ENCODE measurements around the gene THSD8. TPM values are rescaled to one million over a fixed set of nuclear protein-coding genes. Genes with fewer than 3 reads are reported as not detected.

Gene THSD8
- total RNA-seq, 8 experiments from 2014 or later = 0.25 to 7.7 (median 1.1) TPM; not detected in 3

DNA sequence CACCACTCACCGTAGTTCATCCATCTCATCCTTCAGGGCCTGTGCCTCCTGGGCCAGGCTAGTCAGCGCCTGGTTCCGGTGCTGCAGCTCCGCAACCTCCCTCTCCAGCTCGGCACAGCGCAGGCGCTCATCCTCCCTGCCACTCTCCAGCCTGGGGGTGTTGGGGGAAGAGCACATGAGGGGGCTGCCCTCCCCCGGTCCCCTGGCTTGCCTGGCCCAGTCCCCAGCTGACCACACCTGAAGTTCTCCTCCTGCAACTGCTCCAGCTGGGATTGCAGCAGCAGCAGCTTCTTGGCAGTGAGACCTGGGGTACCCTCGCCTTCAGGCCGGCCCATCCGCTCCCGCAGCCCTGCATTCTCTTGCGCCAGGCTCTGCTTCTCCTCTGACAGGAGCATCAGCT lies 30.9 kb upstream of the THSD8 start:
- Histone ChIP-seq H3K4me1 (replicated peaks in 1 of 2) (peaks cover 8% of the 10 kb centered on the region in 2 donors), H3K27ac (no peak overlapping the region), H3K4me3 (no peak overlapping the region)
- WGBS, 10 experiments = 93 to 100% (median 100%) methylated on average over 3 to 5 of the region's 13 CpGs; no CpG with 5 or more reads in 7 of the 10 experiments
- ATAC-seq (replicated peaks in 6 of 8) = no peak
- in situ Hi-C loops (cut with MboI; ENCODE audit: low pct_unique_long_range_greater_than_20kb in 2 of 9, low sequenced_read_pairs in 9 of 9, unreplicated experiment in 9 of 9) = no loop called here

DNA sequence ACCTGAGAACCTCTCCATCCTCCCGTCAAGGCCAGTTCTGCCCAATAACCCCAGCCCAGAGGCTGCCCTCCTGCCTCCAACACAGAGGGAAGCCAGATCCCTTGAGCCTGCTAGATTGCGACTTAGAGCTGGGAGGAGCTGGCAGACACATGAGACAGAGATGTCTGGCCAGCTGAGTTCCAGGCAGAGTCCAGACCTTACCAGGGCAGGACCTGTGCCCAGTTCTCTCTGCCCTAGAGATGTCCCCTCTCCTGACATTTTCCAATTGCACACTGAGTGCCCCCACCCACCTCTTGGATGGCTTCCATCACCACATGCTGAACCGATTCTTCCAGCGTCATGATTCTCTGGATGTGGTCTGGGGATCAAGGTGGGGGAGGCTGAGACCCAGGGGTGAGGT lies 29.5 kb upstream of the THSD8 start:
- WGBS, 10 experiments = 83 to 100% (median 90%) methylated on average over 1 to 2 of the region's 4 CpGs; no CpG with 5 or more reads in 7 of the 10 experiments
- no peak overlapping the region for H3K27ac ChIP-seq
- no peak for ATAC-seq (replicated peaks in 6 of 8)
- no peak overlapping the region for H3K4me3 ChIP-seq
- in situ Hi-C loops (cut with MboI; ENCODE audit: low pct_unique_long_range_greater_than_20kb in 2 of 9, low sequenced_read_pairs in 9 of 9, unreplicated experiment in 9 of 9) = no loop called here
- peaks cover 8 to 10% of the 10 kb centered on the region in 2 donors for H3K4me1 ChIP-seq (replicated peaks in 1 of 2)

DNA sequence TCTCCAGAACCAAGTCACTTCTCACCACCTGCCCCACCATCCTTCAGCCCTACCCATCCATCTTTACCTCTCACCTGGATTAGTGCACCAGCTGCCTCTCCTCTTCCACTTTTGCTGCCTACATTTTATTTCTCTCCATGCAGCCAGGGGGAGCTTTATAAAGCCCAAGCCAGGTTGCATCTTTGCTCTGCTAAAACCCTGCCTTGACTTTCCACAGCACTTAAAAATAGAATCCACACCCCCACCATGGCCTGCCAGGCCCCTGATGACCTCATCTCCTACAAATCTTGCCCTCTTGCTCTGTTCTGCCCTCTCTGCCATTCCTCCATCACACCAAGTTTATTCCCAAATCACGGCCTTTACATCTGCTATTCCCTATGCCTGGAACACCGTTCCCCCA lies 28.3 kb upstream of the THSD8 start:
- Histone ChIP-seq H3K27ac (no peak overlapping the region), H3K4me1 (replicated peaks in 1 of 2) (peaks cover 17 to 20% of the 10 kb centered on the region in 2 donors), H3K4me3 (no peak overlapping the region)
- in situ Hi-C loops (cut with MboI; ENCODE audit: low pct_unique_long_range_greater_than_20kb in 2 of 9, low sequenced_read_pairs in 9 of 9, unreplicated experiment in 9 of 9) = no loop called here
- no peak for ATAC-seq (replicated peaks in 6 of 8)
- WGBS, 10 experiments = 60 to 100% (median 90%) methylated on average over 1 to 2 of the region's 2 CpGs; no CpG with 5 or more reads in 1 of the 10 experiments

DNA sequence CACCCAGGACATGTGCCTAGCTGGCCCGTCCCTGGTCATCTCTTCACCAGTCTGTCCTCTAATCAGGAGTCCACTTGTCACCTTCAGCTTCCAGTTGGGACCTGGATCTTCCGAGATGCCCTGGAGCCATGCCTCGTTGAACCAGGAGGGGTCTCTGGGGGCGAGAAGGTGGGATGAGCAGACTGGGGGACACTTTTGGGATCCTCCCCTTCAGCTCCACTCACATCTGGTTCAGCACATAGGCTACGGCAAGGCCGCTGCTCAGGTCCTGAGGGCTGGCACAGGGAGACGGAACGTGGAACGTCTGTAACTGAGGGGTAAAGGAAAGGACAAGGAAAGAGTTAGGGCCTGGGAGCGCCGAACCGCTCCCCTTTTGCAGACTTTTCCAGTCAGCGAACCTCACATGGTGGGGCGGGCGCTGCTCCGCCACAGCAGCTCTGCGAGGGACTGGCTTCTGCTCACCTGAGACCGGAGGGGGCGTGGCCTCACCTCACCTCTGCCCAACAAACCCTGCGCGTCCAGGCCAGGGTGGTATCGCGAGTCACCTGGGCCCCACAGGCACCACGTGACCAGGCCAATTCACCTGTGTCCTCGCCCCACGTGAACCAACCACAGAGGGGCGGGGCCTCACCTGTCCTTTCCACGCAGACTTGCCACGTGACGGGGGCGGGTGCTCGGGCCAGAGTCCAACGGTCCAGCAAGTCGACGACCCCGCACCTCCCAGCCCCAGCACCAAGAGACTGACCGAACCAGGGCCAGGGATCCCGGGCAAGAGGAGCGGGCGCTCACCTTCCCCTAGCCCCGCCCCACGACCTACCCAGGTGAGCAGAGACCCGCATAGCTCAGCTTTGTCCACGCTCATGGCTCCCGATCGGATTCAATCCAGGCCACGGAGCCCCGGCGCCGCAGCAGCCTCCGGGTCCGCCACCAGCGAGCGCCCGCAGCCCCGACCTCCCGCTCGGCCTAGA lies 27.0 kb upstream of the THSD8 start, which contains the start of gene HOOK2:
Gene HOOK2 (minus strand): TSS at position 965 of the 968 bp plus-strand sequence. CDS start 103 bp downstream, at position 862.
- 60 to 100% methylated on average over 1 of the region's 58 CpGs; no CpG with 5 or more reads in 8 of the 10 experiments for WGBS, 10 experiments
- no peak for ATAC-seq (replicated peaks in 6 of 8)
- H3K27ac ChIP-seq = peak within 1 kb of the TSS; percentile 37 to 40

DNA sequence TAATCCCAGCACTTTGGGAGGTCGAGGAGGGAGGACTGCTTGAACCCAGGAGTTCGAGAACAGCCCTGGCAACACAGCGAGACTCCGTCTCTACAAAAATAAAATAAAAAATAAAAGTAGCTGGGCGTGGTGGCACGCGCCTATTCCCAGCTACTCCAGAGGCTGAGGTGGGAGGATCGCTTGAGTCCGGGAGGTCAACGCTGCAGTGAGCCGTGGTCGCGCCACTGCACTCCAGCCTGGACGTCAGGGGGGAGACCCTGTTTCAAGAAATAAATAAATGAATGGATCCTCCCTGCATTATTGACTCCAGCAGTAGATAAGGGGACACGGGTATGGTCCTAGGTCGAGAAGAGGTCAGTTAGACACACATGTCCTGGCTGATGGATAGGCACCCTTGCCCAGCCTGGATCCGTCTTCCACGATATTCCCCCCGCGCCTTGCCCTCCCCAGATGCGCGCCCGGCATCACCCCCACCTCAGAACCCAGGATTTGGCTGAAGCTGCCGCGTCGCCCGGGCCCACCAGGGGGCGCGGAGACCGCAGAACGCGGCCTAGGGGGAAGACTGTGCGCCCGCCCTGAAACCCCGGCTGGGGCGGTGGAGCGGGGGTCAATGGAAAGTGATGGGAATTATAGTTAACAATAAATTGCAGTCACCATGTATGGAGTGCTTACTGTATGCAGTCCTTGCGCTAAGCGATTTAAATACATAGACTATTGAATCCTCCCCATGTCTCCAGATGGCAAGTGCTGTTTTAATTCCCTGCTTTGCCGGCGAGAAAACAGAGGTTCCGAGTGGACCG lies 24.5 kb upstream of the THSD8 start:
- peak; percentile 13 to 55 (median 48) for ATAC-seq (replicated peaks in 6 of 8)
- in situ Hi-C loops (cut with MboI; ENCODE audit: low pct_unique_long_range_greater_than_20kb in 2 of 9, low sequenced_read_pairs in 9 of 9, unreplicated experiment in 9 of 9) = no loop called here
- Histone ChIP-seq H3K27ac (peak overlapping the region; percentile 51 to 60), H3K4me1 (replicated peaks in 1 of 2) (peaks cover 23 to 29% of the 10 kb centered on the region in 2 donors), H3K4me3 (peak overlapping the region; percentile 21 to 34 (median 28))
- 2 to 89% (median 24%) methylated on average over 3 to 8 of the region's 43 CpGs; no CpG with 5 or more reads in 3 of the 10 experiments for WGBS, 10 experiments

More for the DNA sequence above, 27.0 kb upstream of the THSD8 start, which contains the start of gene HOOK2:
- Histone ChIP-seq H3K4me1 (replicated peaks in 1 of 2) (peaks cover 21 to 26% of the 10 kb centered on the region in 2 donors), H3K4me3 (peak within 1 kb of the TSS; percentile 60 to 81 (median 77))
- in situ Hi-C loops (cut with MboI; ENCODE audit: low pct_unique_long_range_greater_than_20kb in 2 of 9, low sequenced_read_pairs in 9 of 9, unreplicated experiment in 9 of 9) = no loop called here

DNA sequence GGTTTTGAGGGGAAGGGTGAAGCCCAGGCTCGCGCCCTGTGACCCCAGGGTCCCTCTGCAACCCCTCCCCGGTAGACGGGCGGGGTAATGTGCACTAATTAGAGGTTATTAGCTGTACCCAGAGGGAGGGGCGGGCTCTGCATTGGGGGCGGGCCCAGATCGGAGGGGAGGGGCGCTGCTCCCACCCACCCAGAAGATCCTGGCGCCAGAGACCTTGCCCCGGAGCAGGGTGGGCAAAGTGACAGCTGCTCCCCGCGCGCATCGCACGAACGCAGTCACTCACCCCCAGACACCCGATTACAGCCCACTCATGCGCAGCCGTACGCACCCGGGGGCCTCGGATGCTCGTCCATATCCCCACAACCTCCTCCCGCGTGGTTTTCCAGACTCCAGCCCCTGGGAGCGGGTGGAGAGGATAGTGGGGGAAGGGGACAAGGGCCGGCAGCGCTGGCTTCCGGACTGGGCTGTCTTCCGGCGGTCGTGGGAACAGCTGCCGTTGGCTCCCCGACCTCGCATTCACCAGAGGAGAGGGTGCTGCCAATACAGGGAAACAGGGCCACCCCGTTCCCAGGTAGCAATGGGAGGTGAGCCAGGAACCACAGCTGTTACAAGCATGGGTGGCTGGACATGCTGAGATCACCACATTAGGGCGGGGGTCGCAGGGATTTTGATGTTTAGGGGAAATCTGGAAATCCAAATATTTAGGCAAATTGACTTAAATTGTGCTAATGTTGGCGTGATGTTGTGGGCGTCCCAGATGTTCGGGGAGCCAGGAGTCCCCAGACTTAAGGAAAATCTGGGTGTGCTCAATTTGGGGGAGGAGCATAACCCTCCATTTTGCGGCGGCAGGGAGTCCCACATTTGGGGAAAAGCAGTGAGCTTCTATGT lies 23.6 kb upstream of the THSD8 start:
- Histone ChIP-seq H3K4me1 (replicated peaks in 1 of 2) (peaks cover 28 to 33% of the 10 kb centered on the region in 2 donors), H3K27ac (peak overlapping the region; percentile 51 to 60), H3K4me3 (peak overlapping the region; percentile 21 to 34 (median 28))
- WGBS, 10 experiments = 0 to 50% (median 10%) methylated on average over 3 to 13 of the region's 44 CpGs; no CpG with 5 or more reads in 5 of the 10 experiments
- peak; percentile 4 to 29 (median 16) for ATAC-seq (replicated peaks in 6 of 8)
- in situ Hi-C loops (cut with MboI; ENCODE audit: low pct_unique_long_range_greater_than_20kb in 2 of 9, low sequenced_read_pairs in 9 of 9, unreplicated experiment in 9 of 9) = no loop called here

DNA sequence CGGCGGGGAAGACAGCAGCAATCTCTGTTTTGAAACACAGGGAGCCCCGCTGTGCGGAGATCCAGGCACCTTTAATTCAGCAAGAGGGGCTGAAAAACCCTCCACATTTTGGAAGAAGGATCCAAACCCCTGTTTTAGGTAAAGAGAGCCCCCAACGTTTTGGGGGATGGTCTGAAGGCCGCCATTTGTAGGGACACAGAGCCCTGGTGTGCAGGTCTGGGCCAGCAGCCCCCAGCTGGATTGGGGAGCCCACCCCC lies 23.0 kb upstream of the THSD8 start:
- no peak overlapping the region for H3K4me3 ChIP-seq
- H3K27ac ChIP-seq = peak overlapping the region in 1 of 2 donors; percentile 4
- in situ Hi-C loops (cut with MboI; ENCODE audit: low pct_unique_long_range_greater_than_20kb in 2 of 9, low sequenced_read_pairs in 9 of 9, unreplicated experiment in 9 of 9) = no loop called here
- ATAC-seq (replicated peaks in 6 of 8) = no peak
- peaks cover 34 to 39% of the 10 kb centered on the region in 2 donors for H3K4me1 ChIP-seq (replicated peaks in 1 of 2)
- WGBS, 10 experiments = 0 to 39% (median 8%) methylated on average over 1 to 4 of the region's 6 CpGs; no CpG with 5 or more reads in 6 of the 10 experiments

DNA sequence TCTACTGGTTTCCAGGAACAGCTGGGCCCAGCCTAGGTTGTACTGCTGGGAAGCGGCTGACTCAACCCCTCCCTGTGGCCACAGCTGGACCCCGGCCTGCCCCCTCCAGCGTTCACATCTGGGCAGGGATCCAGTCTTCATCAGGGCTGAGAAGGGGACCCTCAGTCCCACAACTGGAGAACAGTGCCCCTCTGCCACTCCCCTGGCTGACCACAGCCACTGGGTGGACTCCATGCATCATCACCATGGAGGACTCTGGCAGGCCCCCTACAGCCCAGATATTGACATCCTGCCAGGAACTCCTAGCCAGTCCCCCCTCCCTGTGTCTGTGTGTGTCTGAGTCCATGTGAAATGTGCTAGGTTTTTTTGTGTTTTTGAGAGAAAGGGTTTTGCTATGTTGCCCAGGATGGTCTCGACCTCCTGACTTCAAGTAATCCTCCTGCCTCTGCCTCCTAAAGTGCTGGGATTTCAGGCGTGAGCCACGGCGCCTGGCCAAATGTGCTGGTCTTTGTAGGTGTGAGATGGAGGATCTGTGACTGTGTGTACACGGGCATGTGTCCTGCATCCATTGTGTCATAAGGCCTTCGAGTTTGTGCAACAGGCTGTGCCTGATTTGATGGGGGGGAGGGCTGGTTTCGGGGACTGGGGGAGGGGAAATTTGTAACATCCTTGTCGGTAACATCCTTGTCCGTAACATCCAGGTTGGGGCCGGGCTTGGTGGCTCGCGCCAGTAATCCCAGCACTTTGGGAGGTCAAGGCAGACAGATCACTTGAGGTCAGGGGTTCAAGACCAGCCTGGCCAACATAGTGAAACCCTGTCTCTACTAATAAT lies 22.5 kb upstream of the THSD8 start:
- H3K4me3 ChIP-seq = no peak overlapping the region
- ATAC-seq (replicated peaks in 6 of 8) = peak in 3 of 8 experiments; percentile 19 to 28 (median 24)
- H3K4me1 ChIP-seq (replicated peaks in 1 of 2) = peaks cover 39 to 45% of the 10 kb centered on the region in 2 donors
- WGBS, 10 experiments = 0 to 71% (median 65%) methylated on average over 1 to 6 of the region's 15 CpGs; no CpG with 5 or more reads in 4 of the 10 experiments
- peak overlapping the region in 1 of 2 donors; percentile 4 for H3K27ac ChIP-seq
- in situ Hi-C loops (cut with MboI; ENCODE audit: low pct_unique_long_range_greater_than_20kb in 2 of 9, low sequenced_read_pairs in 9 of 9, unreplicated experiment in 9 of 9) = no loop called here

DNA sequence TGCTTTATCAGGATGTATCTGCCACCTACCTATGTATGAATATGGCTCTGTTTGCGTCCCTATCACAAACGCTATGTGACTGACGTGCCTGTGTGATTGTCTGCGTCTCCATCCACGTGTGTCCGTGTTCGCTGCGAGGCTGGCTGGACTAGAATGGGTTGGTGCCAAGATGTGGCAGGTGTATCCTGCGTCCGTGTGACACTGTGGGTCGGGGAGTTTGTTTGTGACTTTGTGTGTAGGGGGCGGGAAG lies 19.8 kb upstream of the THSD8 start:
- ATAC-seq (replicated peaks in 6 of 8) = no peak
- in situ Hi-C loops (cut with MboI; ENCODE audit: low pct_unique_long_range_greater_than_20kb in 2 of 9, low sequenced_read_pairs in 9 of 9, unreplicated experiment in 9 of 9) = no loop called here
- 0 to 49% methylated on average over 3 to 8 of the region's 12 CpGs; no CpG with 5 or more reads in 8 of the 10 experiments for WGBS, 10 experiments
- Histone ChIP-seq H3K4me3 (peak overlapping the region; percentile 11 to 31 (median 28)), H3K4me1 (replicated peaks in 1 of 2) (peaks cover 44 to 53% of the 10 kb centered on the region in 2 donors), H3K27ac (peak overlapping the region; percentile 11 to 31)

DNA sequence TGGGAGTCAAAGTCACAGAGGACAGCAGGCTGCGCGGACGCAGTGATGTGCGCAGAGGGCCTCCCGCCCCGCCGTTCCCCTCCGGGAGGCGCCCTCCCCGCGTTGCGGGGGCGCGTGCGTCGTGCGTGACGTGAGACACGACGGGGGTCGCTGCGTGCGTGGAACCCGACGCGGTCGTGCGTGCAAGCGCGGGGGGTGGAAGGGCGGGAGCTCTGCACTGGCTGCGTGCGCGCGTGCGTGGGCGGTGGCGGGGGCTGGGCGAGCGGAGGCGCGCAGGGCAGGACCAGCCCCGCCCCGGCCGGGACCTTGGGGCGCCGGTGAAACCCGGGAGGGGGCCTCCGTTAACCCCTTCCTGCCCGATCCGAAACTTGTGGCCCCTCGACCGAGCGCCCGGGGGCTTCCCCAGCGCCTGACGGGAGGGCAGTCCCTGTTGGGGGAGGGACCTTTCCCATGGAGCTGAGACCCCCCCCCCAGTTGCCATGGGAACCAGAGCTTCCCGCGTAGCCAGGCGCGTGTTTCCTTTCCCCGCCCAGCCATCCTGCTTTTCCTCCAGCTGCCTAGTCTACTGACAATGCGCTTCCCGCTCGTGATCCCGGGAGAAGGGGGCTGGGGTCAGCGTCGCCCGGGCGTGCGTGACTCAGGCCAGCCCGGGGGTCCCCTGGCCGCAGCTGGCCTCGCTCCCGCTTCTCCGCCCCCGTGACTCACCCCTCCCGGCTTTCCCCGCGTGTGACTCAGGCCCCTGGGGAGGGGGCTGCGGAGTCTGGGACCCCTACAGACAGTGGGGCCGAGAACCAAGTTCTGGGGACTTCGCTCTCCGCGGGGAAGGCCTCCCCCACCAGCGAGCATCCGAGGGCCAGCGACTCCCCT lies 19.2 kb upstream of the THSD8 start:
- peaks cover 44 to 50% of the 10 kb centered on the region in 2 donors for H3K4me1 ChIP-seq (replicated peaks in 1 of 2)
- H3K27ac ChIP-seq = peak overlapping the region; percentile 31 to 53
- 0% methylated on average over 1 of the region's 88 CpGs; no CpG with 5 or more reads in 9 of the 10 experiments for WGBS, 10 experiments
- peak overlapping the region; percentile 11 to 31 (median 28) for H3K4me3 ChIP-seq
- peak; percentile 5 to 73 (median 67) for ATAC-seq (replicated peaks in 6 of 8)
- in situ Hi-C loops (cut with MboI; ENCODE audit: low pct_unique_long_range_greater_than_20kb in 2 of 9, low sequenced_read_pairs in 9 of 9, unreplicated experiment in 9 of 9) = no loop called here

DNA sequence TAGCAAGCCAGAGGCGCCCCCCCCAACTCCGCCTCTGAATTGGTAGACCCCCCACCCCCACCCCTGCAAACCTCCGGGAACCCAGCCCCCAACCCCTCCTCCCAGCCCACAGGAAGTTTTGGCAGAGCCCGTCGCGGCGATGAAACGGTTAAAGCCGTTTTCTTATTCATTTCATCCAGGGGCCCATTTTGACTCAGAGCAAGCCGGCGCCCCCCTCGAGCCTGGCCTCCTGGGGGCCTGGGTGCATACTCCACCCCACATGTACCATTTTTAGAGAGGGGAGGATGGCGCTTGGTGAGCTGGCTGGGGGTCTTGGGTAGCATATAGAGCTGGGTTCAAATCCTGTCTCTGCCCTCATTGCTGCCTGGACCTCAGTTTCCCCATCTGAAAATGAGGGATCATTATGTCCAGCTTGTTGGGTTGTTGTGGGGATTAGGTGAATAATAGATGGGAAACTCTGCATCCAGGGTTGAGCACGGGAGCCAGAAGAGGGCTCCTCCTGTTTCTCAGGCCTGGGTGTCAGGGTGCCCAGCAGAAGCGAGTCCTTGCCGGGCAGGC lies 18.5 kb upstream of the THSD8 start:
- 18 to 20% methylated on average over 1 to 6 of the region's 16 CpGs; no CpG with 5 or more reads in 8 of the 10 experiments for WGBS, 10 experiments
- H3K27ac ChIP-seq = peak overlapping the region in 1 of 2 donors; percentile 53
- in situ Hi-C loops (cut with MboI; ENCODE audit: low pct_unique_long_range_greater_than_20kb in 2 of 9, low sequenced_read_pairs in 9 of 9, unreplicated experiment in 9 of 9) = no loop called here
- peak overlapping the region in 4 of 5 donors; percentile 27 to 31 (median 28) for H3K4me3 ChIP-seq
- H3K4me1 ChIP-seq (replicated peaks in 1 of 2) = peaks cover 39 to 46% of the 10 kb centered on the region in 2 donors
- no peak for ATAC-seq (replicated peaks in 6 of 8)
